ENCODE data around the gene ASTN2.

- no peak for TF ChIP-seq CTCF (IDR thresholded peaks at IDR 0.05)
- TF ChIP-seq POLR2A (IDR thresholded peaks at IDR 0.05), result no peak
Observed at GRCh38 chr9:117211280-117211679, 203.6 kb downstream of the ASTN2 start.

All from testis (tissue), 2 donors.